Eye (tissue), 1 donor: ENCODE measurements around the gene DCTN2.

Experiments used
- DNase-seq: peaks from one replicate; pipeline ENCODE4 v3.0.0-alpha.2; 2015

The DCTN2 gene

DNA sequence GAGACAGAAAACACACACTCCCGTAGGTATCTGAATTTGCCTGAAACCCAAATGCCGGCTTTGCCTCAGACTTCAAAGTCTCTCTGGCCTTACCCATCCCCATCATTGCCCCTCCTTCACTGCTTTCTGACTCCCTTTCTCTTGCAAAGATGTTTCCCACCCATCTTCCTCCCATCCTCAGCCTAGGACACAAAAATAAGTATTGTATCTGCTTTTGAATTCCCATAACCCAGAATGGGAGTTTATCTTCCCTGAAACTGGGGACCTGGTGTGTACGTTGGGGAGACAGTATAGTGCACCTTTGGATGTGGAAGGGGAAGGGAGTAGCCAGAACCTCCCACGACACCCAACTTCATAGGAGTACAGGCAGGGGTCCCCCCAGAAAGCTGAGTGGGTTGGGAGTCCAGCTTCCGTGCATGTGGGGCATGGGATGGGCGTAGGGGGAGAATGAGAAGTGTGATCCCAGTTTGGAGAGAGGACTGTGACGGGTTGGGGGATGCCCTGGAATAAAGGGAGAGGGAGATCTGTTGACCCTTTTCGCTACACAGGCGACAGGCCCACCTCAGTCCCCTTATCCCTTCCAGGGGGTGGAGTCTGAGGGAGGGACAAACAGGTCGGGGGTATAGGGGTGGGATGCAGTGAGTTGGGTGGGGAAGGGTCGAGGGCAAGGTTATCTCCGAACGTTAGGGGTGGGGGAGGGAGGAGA, 2.4 kb upstream of the DCTN2 start:
- DNase-seq, result no peak

DNA sequence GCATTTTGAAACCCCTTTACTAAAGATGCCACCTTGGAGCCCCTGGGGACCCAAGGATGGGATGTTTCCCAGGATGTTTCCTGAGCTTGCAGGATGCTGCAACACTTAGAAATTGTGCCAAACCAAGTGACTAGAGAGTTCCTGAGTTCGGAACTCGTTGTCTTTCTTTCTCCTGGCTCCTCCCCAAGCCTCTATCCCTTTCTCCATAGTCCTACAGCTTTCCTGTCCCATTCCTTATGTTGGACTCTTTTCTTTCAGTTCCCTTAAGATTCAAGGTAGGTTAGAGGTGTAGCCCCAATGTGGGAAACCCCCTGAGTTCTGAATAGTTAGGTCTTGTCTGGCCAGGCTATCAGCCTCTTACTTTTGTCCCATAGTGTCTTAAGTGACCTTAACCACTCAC, 1.5 kb upstream of the DCTN2 start:
- DNase-seq, result no peak

DNA sequence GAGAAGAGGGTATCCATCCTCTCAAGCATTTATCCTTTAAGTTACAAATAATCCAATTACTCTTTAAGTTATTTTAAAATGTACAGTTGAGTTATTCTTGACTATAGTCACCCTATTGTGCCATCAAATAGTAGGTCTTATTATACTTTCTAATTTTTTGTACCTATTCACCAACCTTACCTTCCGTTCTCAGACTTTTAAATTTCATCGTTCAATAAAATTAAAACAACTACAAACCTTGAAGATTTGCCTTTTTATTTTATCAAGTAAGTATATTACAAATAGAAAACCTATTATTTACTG, 972 bp upstream of the DCTN2 start:
- no peak for DNase-seq

DNA sequence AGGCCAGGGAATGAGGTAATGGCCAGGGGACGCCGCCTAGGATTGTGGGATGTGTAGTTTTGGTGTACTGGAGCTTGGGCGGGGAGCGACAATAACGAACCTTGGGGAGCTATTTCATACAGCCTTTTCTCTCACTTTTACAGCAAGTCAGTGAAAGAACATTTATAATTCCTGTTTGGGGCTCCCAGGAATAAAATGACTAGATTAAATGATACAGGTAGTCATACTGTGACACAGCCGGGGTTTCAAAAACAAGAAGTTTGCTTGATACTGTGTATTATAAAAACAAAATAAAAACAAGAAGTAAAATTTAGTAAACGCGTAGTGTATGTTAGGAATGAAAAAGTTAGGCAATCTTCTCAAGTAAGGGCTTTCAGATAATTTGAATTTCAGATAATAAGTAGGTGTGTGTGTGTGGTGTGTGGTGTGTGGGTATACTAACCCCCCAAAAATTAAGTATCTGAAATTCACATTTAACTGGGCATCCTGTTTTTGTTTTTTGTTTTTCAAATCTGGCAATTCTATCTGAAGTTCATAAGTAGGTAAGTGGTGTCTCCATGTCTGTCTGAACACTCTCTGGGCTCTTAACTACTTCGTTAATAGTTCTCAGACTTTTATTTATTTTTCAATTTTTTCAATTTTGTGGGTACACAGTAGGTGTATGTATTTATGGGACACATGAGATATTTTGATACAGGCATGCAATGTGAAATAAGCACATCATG, 458 bp upstream of the DCTN2 start:
- no peak for DNase-seq

DNA sequence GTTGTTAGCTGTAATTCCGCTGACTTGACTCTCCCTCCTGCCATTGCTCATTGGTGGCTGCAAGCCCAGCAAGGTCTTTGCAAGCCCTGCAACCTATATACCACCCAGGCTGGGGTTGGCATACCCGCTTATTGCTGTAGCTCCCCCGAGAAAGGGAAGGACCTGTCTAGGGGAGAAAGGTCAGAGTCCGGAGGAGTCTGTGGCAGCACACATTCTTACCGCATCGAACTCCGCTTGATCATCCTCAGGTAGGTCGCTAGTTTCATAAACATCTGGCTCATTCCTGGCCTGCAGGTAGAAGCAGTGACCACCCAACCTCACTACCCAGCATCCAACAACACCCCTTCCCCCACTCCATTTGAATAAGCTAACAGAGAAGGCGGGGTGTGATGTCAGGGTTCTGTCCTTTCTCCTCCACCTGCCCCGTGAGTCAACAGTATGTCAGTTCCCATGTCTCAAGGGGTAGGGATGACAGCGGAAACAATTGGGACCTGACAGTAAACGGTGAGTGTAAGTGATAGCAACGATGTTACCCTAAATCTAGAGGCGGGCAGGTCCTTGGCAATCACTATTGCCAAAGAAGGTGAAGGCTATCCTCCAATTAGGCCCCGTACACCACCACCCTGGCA, 1.1 kb downstream of the DCTN2 start:
- no peak for DNase-seq

DNA sequence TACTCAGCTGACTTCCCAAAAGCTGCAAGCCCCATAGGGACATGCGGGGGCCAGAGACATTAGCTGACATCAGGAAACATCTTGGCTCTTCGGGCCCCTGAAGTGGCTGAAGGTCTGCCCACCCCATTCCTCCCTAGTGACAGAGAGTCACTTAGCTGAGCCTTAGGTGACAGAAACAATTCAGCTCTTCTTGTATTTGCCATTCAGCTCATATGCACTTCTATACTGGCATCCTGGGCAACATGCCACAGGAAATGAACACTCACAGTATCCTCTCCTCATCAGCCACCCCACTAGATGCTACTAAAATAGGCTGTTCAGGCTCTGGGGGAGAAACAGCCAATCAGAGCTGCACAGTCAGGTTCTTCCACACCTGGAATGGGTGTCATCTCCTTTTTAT, 3.4 kb downstream of the DCTN2 start:
- no peak for DNase-seq

DNA sequence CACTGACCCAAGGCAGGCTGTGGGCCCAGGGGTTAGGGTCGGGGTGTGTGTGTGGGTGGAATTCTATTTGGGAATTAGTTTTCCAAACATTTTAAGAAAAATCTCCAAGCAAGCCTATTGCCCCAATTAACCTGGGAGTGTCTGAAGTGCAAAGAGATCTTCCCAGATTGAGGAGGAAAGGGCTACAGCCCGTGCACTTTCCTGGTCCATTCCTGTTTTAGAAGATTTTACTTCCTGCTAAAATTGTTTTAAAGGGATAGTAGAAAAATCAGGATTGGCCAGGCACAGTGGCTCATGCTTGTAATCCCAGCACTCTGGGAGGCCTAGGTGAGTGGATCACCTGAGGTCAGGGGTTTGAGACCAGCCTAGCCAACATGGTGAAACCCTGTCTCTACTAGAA, 5.3 kb downstream of the DCTN2 start:
- DNase-seq, result no peak

DNA sequence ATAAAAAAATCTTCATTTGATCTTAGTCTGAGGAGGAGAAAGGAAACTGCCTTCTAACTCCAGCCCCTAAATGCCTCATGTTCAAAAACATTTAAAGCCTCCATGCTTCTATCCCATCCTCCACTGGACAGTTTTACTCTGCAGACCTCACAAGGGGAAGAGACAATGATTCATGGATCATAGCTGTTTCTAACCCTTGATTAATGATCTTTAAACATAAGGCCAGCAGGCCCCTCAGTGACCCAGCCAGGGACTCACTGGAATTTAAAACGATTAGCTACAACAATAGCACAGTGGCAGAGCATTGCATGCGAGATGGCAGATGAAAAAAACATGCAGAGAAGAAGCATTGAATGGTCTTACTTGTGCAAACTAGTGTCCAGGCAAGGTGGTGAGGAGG, 6.0 kb downstream of the DCTN2 start:
- no peak for DNase-seq

DNA sequence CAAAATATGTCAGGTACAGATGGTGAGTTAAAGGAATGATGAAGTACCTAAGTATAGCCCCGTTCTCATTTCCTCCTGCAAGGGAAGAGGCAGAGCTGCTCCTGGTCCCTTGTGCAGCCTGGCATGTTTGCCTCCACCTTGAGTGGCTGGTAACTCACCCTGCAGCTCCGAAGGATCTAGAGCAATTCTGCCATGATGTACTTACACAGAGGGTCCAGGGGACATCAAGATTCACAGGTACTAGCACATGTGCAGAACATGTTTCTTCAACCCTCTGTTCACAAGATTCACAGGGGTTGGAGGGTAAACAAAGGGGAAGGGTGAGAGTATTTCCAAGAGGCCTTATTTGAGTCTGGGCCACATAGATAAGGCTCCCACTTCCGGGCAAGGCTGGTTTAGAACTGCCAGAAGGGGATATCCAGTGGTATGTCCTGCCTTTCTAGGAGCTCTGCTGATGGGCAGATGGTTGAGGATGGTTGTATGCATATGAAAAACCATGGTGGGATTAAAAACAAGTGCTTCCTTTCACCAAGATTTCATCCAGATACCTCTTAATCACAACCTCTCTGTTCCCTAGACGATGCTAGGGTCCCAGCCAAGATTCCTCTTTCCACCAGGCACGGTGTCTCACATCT, 7.7 kb downstream of the DCTN2 start:
- DNase-seq, result no peak

DNA sequence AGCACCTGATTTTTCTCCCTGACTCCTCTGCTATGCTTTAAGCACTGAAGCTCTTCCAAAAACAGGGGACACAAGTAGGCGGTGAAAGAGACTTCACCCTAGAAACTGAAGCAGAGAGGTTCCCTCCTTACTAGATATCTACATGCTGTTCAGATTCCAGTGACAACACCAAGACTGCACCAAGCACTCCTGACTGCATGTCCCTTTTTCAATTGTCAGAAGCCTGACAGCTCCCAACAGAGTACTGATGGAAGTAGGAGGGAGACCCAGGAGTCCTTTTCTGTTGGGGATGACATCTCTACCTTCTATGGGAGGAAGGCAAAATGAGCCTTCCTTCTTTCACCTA, 10.4 kb downstream of the DCTN2 start:
- no peak for DNase-seq

DNA sequence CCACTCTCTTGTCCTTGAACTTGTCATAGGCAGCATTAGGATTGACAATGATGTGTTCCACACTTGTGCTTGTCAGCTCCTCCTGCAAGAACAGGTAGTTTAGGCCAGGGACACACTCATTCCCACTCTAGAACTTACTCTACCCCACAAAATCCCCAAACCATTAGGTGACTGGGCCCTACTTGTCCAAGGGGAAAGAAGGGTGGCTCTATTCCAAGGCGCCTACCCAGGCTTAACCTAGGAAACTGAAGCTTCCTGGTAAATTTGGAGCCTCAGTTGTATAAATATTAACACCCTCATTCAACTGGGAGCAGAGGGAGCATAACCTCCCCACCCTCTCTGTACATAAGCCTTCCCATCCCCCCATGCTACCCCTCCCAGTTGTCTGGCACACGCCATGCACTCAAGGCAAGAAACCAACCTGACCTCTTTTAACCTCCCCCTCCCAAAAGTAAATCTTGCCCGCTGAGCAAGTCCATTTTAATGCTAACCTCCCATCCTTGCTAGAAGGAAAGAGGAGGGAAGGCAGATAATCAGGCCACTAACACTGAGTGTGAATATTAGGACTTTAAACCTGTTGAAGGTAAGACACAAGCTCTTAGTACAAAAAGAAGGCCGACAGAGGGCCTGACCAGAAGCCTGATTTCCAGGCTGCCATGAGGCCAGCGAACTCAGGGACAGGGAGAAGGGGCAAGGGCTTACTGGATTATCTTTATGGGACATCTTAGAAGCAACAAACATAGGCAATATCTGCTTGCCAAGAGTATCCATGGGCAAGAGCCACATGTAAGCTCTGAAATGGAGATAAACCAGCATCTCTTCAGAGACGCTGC, 11.0 kb downstream of the DCTN2 start:
- DNase-seq, result no peak

DNA sequence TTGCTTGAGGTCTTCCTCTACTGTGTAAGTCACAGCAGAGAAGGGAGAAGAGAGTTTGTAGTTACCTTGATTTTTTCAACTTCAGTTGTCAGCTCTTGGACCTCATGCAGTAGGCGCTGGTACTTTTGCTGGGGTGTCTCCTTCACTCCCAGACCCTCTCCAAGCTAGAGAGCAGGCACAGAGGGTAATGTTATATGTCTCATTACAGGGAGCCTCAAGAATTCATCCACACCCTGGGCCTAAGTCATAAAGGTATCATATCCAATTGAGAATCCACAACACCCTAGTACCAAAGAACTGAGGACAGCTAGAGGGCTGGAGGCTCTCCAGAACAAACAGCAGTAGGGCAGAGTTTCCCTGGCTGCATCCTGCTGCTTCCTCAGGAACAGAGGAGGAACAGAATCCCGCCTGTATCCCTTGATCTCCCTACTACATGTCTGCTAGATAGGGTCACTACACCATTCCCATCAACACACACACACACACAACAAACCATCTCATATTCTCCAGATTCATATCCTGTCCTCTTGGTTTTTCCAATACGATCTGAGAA, 11.9 kb downstream of the DCTN2 start:
- DNase-seq, result no peak

DNA sequence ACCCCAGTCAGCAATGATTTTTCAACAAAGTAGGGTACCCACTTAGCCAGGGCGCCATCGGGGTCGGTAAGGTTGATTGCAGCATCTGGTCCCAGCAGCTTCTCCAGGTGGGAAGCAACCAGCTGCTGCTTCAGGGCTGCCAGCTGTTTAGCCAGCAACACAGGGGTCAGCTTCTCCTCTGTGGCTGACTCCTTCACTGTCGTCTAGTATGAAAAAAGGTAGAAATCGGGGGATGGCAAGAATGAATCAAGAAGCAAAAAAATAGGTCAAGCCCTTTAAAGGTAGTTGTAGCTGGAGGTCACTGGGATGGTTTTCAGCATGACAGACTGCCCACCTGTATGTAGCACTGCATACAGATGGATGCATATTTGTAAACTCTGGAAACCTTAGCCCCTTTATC, 12.7 kb downstream of the DCTN2 start:
- DNase-seq, result no peak

DNA sequence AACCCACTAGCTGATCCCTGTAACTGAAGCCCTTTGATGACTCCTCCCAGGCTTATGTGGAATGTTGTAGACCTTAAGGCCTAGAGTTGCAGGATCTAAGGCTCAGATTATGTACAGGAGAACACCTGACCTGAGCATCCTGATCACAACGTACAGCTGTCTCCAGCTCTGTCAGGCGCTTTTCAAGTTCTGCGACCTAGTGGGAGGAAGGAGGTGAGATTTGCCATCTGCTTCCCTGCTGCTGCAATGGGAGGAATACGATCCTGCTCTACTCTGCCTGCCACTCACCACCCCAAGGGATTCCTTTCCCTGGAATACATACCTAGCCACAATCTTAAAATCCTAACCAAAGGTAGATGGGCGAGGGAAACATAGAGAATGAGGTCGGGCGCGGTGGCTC, 13.9 kb downstream of the DCTN2 start:
- no peak for DNase-seq

DNA sequence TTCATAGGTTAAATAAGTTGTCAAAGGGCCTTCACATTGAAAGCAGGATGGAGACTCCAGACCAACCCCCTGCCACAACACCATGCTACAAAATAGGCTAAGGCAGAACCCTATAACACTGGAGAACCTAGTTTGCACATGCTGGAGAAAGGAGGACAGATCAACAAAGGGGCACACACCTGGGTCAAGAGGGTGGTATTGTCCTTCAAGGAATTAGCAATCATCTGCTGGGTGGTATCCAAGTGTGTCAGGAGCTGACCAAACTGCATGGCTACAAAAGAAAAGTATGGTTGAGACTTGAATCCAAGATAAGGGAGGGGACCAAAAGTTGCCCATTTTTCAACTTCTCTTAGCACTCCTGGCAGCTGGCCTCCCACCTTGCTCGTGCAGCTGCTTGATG, 15.2 kb downstream of the DCTN2 start:
- no peak for DNase-seq

DNA sequence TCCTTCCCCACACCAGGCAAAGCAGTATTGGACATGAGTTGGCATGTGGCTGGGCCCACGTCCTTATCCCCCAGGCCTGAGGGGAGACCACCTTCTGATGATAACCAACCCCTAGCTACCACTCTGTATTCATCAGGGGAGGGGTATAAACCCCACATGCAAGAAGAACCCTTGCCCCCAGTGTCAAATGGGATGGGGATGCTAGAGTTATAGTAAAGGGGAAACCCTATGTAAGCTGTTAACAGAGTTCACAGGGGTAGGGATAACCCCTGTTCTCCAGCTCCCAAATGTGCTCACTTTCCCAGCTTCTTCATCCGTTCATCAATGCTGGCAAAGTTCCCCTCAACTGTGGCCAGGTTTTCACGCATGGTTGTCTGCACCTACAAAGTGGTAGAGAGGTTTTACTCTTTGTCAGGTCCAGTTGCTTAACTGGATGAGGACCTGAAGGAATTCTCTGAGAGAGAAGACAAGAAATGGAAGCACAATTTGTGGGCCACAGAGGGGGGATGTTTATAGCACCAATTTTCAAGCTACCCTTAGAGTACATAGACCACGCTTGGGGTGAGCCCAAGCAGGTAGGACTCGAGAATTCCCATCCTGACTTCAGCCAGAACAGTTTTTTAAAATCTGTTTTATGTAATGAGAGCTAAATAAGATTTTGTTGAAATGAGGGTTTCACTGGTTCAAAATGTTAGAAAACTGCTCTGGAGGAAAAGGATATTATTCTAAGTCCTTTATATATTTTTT, 16.4 kb downstream of the DCTN2 start:
- no peak for DNase-seq

DNA sequence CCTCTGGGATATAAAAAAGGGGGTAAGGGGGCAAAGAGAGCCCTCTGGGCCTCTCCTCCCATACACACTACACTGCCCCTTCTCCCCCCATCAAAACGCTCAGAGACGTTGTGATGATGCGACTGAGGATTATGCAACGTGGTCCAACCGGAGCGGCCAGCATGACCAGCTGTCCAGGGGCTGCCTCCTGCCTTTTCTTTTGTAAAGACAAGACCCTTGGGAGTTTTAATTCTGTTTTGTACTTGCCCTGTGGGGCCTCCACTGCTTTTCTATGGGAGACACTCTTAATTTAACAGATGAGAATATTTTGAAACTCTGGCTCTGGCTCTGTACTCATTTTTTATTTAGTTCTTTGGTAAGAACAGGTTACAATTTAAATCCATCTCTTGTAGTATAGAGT, 17.2 kb downstream of the DCTN2 start:
- no peak for DNase-seq

DNA sequence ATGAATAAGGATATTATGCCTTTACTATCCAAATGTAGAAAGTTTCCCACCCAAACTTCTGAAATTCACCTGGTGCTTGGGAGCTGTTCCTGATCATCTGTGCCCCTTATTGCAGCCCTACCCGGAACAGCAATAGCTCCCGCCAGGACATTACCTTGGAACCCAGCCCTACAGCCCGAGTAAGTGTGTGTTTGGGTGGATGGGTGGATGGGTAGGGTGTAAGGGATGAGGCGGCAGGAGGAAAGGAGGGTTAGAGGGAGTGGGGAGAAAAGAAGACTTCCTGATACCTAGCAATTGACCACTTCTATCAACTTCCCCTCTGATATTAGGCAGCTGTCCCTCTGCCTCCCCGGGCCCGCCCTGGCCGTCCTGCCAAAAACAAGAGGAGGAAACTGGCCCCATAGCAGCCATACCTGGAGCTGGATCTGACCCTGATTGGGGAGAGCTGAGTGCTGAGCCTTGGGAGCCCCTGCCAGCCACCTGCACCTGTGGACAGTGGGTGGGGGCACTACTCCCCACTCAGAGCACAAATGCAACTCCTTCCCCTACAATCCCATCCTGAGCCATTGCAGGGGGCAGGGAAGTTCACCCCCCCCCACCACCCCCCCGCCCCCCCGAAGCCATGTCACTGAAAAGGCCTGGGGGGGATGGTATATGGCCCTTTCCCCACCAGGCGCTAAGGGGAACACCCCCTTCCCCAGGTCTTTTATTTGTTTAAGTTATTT, 18.0 kb downstream of the DCTN2 start:
- no peak for DNase-seq

DNA sequence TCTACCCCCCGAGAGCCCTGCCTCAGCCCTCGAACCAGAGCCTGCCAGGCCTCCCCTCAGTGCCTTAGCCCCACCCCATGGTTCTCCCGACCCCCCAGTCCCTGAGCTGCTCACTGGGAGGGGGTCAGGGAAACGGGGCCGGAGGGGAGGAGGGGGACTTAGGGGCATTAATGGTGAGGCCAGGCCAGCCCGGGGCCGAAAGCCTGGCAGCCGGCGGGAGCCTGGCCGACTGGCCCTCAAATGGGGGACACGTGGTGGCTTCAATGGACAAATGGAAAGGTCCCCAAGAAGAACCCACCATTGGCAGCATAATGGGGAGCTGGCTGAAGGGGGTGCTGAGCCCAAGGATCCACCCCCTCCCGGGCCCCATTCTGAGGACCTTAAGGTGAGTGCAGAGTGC, 18.8 kb downstream of the DCTN2 start:
- no peak for DNase-seq

DNA sequence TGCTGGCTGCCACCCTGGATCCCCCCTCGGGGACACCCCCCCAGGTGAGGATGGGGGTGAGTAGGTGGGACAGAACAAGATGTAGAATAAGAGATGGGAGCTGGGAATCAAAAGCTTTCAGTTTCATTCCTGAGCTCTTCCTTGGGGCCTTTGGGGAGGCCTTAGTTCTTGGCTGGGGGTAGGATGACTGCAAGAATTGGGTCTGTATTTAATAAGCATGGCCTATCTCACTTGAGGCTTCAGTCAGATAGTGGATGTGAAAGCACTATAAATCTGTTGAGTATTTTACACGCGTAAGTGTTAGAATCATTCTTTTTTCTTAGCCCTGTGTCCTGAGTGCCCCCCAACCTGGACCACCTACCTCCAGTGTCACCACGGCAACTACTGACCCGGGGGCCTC, 19.8 kb downstream of the DCTN2 start:
- DNase-seq, result no peak

DNA sequence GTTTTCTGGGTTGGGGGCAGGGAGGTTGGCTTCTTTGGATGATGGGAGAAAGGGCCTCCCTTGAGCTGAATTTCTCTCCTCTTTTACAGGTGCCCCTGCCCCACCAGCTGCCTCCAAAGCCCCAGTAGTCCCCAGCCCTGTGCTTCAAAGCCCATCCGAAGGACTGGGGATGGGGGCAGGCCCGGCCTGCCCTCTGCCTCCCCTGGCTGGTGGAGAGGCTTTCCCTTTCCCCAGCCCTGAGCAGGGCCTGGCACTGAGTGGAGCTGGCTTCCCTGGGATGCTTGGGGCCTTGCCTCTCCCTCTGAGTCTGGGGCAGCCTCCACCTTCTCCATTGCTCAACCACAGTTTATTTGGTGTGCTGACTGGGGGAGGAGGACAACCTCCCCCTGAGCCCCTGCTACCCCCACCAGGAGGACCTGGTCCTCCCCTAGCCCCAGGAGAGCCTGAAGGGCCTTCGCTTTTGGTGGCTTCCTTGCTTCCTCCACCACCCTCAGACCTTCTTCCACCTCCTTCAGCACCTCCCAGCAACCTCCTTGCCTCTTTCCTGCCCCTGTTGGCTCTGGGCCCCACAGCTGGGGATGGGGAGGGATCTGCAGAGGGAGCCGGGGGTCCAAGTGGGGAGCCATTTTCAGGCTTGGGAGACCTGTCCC, 20.4 kb downstream of the DCTN2 start:
- no peak for DNase-seq
